ENCODE measurements around the gene ERO1B.

DNA sequence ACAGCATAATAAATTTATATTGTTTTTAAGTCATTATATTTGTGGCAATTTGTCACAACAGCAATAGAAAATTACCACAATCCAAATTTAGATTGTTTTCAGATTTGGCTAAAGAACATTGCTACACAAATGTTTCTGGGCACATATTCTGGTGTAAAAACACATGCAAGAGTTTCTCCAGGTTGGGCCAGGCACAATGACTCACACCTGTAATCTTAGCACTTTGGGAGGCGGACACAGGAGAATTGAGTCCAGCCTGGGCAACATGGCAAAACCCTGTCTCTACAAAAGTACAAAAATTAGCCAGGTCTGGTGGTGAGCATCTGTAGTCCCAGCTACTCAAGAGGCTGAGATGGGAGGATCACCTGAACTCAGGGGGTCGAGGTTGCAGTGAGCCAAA lies 8.4 kb downstream of the ERO1B start:
- TF ChIP-seq CHD4 (IDR thresholded peaks at IDR 0.05; ENCODE audit: borderline replicate concordance, low read length) (no peak), ZSCAN30 (CRISPR knock-in tag; IDR thresholded peaks at IDR 0.05) (no peak), ZBTB34 (CRISPR knock-in tag; IDR thresholded peaks at IDR 0.05) (no peak)
